ENCODE data around the gene AHNAK.
"Not testable (repeated sequence)": the region's sequence is repeated elsewhere in the genome, so short reads cannot be mapped to it uniquely, and the experiment has no call there.

AHNAK gene

GRCh38 chr11:62458212-62459002, 88.2 kb downstream of the AHNAK start:
- DNase-seq, result no peak

GRCh38 chr11:62457478-62457877, 89.1 kb downstream of the AHNAK start:
- peak in 1 of 2 donors; percentile 62 for DNase-seq

- no peak for DNase-seq
Measured at GRCh38 chr11:62456630-62457029, 90.0 kb downstream of the AHNAK start.

DNA sequence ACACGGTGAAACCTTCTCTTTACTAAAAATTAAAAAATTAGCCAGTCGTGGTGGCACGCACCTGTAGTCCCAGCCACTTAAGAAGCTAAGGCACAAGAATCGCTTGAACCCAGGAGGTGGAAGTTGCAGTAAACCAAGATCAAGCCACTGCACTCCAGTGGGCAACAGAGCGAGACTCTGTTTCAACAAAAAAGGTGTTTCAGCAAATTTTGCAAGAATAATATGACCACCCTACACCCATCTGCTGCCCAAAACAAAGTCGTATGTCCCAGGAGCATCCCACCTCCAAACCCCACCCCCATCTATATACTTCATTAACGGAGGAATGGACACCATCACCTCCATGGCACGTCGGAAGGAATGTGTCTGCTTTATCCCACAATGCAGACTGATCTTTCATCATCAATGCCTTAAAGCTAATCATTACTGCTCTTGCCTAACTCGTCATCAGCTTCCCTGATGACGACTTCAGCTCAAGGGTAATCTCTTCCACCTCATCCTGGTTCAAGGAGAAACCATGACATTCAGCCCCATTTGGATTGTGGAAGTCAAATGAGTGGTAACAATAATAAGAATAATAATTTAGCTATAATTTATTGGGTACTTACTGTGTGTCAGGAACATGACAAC, 93.7 kb downstream of the AHNAK start:
- DNase-seq, result no peak

- DNase-seq, result no peak
Measured at GRCh38 chr11:62452261-62452660, 94.3 kb downstream of the AHNAK start.

DNA sequence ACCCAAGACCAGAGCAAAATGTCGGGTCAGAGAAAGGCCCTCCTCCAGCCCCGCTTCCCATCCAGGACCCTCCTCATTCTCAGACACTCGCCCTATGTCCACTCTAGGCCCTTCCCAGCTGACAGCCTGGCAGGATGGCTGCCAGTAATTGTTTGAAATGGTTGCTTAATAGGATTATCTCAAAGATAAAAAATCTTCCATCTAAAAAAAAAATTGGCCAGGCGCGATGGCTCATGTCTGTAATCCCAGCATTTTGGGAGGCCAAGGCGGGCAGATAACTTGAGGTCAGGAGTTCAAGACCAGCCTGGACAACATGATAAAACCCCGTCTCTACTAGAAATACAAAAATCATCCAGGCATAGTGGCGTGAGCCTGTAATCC, 95.4 kb downstream of the AHNAK start:
- DNase-seq, result no peak

DNA sequence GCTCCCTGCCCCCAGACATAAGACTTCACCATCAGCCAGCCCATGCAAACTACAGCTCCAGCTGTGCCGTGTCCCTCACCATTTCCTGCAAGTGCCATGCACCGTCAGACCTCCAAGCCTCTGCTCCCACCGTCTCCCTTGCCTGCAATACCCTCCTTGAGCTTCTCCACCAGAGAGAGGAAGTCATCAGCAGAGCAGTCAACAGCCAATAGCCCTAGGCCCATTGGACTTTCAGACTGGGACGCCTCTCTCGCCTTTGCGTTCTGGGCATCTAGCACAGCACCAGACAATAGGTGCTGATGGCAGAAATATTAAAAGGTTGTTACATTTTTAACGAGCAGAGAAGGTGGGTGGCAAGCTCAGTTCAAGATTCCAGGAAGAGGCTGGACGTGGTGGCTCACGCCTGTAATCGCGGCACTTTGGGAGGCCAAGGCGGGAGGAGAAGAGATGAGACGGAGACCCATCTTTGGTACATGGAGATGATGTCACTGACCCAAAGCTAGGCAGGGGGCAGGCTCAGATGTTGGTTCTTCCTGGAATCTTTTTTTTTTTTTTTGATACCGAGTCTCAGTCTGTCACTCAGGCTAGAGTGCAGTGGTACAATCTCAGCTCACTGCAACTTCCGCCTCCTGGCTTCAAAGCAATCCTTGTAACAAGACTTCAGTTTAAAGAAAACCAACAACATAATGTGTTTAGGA, 95.9 kb downstream of the AHNAK start:
- no peak for DNase-seq

DNA sequence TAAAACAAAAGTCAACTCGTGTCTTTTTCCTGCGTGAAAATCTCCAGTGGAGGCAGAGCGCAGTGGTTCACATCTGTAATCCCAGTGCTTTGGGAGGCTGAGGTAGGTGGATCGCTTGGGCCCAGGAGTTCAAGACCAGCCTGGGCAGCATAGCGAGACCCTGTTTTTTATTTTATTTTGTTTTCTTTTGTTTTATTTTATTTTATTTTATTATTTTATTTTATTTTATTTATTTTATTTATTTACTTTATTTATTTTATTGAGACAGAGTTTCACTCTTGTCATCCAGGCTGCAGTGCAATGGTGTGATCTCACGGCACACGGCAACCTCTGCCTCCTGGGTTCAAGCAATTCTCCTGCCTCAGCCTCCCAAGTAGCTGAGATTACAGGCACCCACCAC, 96.7 kb downstream of the AHNAK start:
- not testable (repeated sequence) for DNase-seq

GRCh38 chr11:62449451-62449851, 97.2 kb downstream of the AHNAK start:
- no peak for DNase-seq

GRCh38 chr11:62446091-62446490, 100.5 kb downstream of the AHNAK start:
- no peak for DNase-seq

- no peak for DNase-seq
Measured at GRCh38 chr11:62445314-62445740, 101.3 kb downstream of the AHNAK start.

- no peak for DNase-seq
Measured at GRCh38 chr11:62444835-62445234, 101.8 kb downstream of the AHNAK start.

- peak; percentile 68 to 70 for DNase-seq
Measured at GRCh38 chr11:62444236-62444833, 102.3 kb downstream of the AHNAK start.

GRCh38 chr11:62443390-62444235, 103.0 kb downstream of the AHNAK start:
- peak; percentile 44 to 61 for DNase-seq

GRCh38 chr11:62439785-62440602, 106.6 kb downstream of the AHNAK start:
- peak; percentile 69 to 93 for DNase-seq

GRCh38 chr11:62438641-62439040, 108.0 kb downstream of the AHNAK start:
- DNase-seq, result no peak

- no peak for DNase-seq
Measured at GRCh38 chr11:62437616-62438015, 109.0 kb downstream of the AHNAK start.

DNA sequence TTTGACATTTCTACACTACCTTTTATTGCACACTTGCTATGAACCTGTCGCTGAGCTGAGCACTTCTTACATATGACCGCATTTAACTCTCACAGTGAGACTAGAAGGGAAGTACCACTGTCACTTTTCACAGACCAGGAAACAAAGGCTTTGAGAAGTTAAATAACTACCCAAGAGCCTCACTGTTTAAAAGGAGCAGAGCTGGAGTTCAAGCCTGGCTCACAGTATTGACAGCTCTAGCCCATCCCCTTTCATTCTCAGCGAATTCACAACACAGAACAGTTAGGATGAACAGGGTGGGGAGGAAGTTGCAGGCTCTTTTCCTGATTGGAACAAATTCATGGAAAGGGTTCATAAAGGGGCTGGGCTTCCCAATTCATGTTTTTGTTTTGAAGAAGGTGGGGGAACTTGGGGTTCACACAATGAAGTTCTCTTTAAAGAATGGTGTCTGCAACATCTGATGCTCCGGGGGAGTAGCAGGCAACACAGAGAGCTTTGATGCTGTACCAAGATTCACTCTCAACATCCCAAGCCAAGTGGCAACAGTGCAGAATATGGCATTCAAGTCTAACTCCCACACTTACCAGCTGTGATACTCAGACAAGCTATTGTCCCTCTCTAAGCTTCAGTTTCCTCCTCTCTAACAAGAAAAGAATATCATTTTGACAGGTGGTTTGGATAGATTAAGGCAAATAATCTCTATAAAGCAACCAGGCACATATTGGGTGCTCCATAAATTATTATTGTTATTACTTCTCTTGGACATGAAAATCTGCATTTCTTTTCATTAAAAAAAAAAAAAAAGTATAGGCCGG, 110.6 kb downstream of the AHNAK start:
- DNase-seq, result peak; percentile 31 to 35

DNA sequence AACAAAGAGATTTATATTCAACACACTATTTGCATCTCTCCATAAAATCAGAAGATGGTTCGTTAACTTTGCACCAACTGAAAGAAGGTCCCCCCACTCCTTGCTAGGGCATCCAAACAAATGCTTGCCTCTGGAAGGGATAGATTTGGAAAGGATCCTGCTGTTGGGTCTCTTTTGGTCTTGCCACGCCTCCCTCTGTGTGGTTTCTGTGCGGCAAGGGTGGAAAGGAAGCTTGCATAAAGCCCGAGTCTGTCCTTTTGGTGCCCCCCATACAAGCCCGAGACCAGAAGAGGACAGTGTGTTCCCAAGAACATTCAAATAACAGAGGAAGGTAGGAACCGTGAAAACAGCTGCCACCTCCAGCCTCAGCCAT, 112.7 kb downstream of the AHNAK start:
- DNase-seq, result no peak

DNA sequence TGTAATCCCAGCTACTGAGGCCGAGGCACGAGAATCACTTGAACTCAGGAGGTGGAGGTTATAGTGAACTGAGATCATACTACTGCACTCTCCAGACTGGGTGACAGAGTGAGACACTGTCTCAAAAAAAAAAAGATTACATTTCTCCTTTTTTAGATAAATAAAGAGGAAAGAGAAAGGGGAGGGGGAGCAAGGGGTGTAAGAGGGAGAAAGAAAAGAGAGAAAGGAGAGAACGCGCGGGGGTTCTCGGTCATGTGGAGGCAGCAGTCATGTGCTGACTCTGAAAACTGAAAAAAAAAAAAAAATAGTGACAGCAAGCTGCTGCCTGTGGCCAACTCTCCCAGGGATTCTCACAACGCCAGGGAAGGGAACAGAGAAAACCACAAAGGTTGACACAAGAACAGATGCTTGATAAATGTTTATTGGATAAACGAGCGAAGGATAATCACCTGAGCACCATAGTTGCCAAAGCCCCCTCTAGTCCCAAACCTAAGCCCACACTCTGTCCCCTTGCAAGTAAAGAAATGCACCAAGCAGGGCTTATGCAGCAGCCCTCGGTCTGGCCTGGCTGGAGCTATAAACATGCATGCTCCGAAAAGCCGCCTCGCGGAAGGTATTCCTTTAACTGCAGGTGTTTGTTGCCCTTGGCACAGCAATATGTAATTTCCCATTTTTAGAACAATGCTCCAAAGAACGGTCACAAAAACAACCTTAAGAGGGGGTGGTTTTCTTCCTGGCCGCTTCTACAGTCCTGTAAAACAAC, 113.3 kb downstream of the AHNAK start:
- DNase-seq, result no peak
